Trophoblast cell (in vitro differentiated cells and primary cell): ENCODE measurements around the gene TLR9.
A peak's percentile ranks its signal among the peaks of the same experiment; 100 is the strongest.

Source experiments
- DNase-seq, 2 donors: peaks; one replicate each; pipeline ENCODE4 v3.0.0-alpha.2; 2016
- H2AFZ ChIP-seq: 2 replicates; pipeline ENCODE4 v1.6.1; 2013; ENCODE audit warnings: low read length, moderate library complexity, mild to moderate bottlenecking; ENCODE audit not compliant: insufficient read depth, poor library complexity
- H2AK5ac ChIP-seq: 2 replicates; pipeline ENCODE4 v1.6.1; 2013; ENCODE audit warnings: mild to moderate bottlenecking, low read length
- H2BK120ac ChIP-seq: 2 replicates; pipeline ENCODE4 v1.6.1; 2013; ENCODE audit warnings: low read length, mild to moderate bottlenecking, moderate library complexity; ENCODE audit not compliant: insufficient read depth, poor library complexity
- H2BK12ac ChIP-seq: 2 replicates; pipeline ENCODE4 v1.6.1; 2013; ENCODE audit warnings: mild to moderate bottlenecking, low read length, moderate library complexity
- H2BK5ac ChIP-seq: 2 replicates; pipeline ENCODE4 v1.6.1; 2013; ENCODE audit warnings: low read length, low read depth, moderate library complexity, mild to moderate bottlenecking; ENCODE audit not compliant: poor library complexity
- H3K14ac ChIP-seq: 2 replicates; pipeline ENCODE4 v1.6.1; 2013; ENCODE audit warnings: mild to moderate bottlenecking, low read length
- H3K18ac ChIP-seq: 2 replicates; pipeline ENCODE4 v1.6.1; 2013; ENCODE audit warnings: mild to moderate bottlenecking, low read length
- H3K23ac ChIP-seq: 2 replicates; pipeline ENCODE4 v1.6.1; 2013; ENCODE audit warnings: low read length
- H3K27ac ChIP-seq: 2 replicates; pipeline ENCODE4 v1.5.1; 2013; ENCODE audit warnings: low read depth, mild to moderate bottlenecking, inconsistent platforms, low read length, moderate library complexity
- H3K27me3 ChIP-seq: 2 replicates; pipeline ENCODE4 v1.6.1; 2013; ENCODE audit warnings: inconsistent platforms, mild to moderate bottlenecking, low read length, moderate library complexity; ENCODE audit not compliant: insufficient read depth
- H3K36me3 ChIP-seq, 2 experiments: 1 replicate in 1 of 2; 2 replicates in 1 of 2; pipeline ENCODE4 v1.6.1; 2013; ENCODE audit warnings: low read length in 2 of 2, mild to moderate bottlenecking in 2 of 2, moderate library complexity in 1 of 2; ENCODE audit not compliant: insufficient read depth in 2 of 2, control insufficient read depth in 1 of 2
- H3K4ac ChIP-seq: 2 replicates; pipeline ENCODE4 v1.6.1; 2013; ENCODE audit warnings: low read depth, mild to moderate bottlenecking, low read length, moderate library complexity
- H3K4me1 ChIP-seq, 2 experiments: 1 replicate in 1 of 2; 2 replicates in 1 of 2; pipeline ENCODE4 v1.6.1; 2013; ENCODE audit warnings: low read length in 2 of 2, mild to moderate bottlenecking in 2 of 2, moderate library complexity in 1 of 2; ENCODE audit not compliant: insufficient read depth in 2 of 2, control insufficient read depth in 1 of 2
- H3K4me2 ChIP-seq: 2 replicates; pipeline ENCODE4 v1.6.1; 2013; ENCODE audit warnings: inconsistent platforms, mild to moderate bottlenecking, low read length, moderate library complexity
- H3K4me3 ChIP-seq: 2 replicates; pipeline ENCODE4 v1.5.1; 2013; ENCODE audit warnings: mild to moderate bottlenecking, low read depth, low read length, inconsistent platforms
- H3K79me1 ChIP-seq: one replicate; pipeline ENCODE4 v1.6.1; 2013; ENCODE audit warnings: low read length
- H3K79me2 ChIP-seq: 2 replicates; pipeline ENCODE4 v1.6.1; 2013; ENCODE audit warnings: low read length, mild to moderate bottlenecking; ENCODE audit not compliant: control insufficient read depth, insufficient read depth, poor library complexity
- H3K9ac ChIP-seq: 2 replicates; pipeline ENCODE4 v1.6.1; 2013; ENCODE audit warnings: mild to moderate bottlenecking, low read length
- H3K9me3 ChIP-seq: 2 replicates; pipeline ENCODE4 v1.6.1; 2013; ENCODE audit warnings: low read depth, mild to moderate bottlenecking, control low read depth, inconsistent platforms, low read length; ENCODE audit not compliant: insufficient read depth
- H4K12ac ChIP-seq: 2 replicates; pipeline ENCODE4 v1.6.1; 2013; ENCODE audit warnings: low read depth, mild to moderate bottlenecking, low read length, moderate library complexity
- H4K8ac ChIP-seq: 2 replicates; pipeline ENCODE4 v1.6.1; 2013; ENCODE audit warnings: low read depth, mild to moderate bottlenecking, low read length, moderate library complexity
- H4K91ac ChIP-seq: one replicate; pipeline ENCODE4 v1.6.1; 2013; ENCODE audit warnings: low read depth, mild to moderate bottlenecking, low read length, moderate library complexity
- WGBS: extraction: QIAGEN DNeasy Blood & Tissue Kit; methylation state at CpG from one replicate; pipeline ENCODE4 v1.1.7; 2013; ENCODE audit warnings: missing lambda C conversion rate; ENCODE audit not compliant: insufficient read length, insufficient coverage; ENCODE audit errors: extremely low coverage; 5-methylcytosine and 5-hydroxymethylcytosine counted together

TLR9 gene

DNA sequence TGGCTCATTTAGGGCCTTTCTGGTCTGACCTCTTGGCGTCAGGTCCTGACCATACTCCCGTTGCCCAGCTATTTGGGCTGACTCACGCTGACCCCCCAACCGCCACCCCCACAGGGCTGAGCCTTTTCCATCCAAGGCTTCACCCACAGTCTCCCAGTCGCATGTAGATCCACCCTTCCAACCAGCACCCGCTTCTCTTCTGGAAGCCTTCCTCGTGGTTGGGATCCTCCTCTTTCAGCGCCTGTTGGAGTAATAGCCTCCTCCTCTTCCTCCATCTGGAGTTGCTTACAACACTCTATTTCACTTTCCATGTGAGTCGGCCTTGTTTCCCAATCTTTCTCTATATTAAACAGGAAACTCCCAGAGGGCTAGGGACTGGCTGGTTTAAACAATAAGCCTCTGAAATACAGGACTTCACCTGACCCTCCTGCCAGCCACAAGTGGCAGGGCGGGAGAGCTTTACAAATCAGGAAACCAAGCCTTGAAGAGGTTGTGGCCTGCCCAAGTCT, 29.6 kb downstream of the TLR9 start:
- no peak overlapping the region for H3K18ac ChIP-seq
- no peak overlapping the region for H4K91ac ChIP-seq
- no peak overlapping the region for H2AK5ac ChIP-seq
- peaks cover 7% of the 10 kb centered on the region for H3K79me2 ChIP-seq
- H3K4ac ChIP-seq = no peak overlapping the region
- no peak overlapping the region for H3K14ac ChIP-seq
- DNase-seq = peak in 1 of 2 donors; percentile 45
- peaks cover 11% of the 10 kb centered on the region for H3K79me1 ChIP-seq
- no peaks in the 10 kb centered on the region for H3K27me3 ChIP-seq
- no peak overlapping the region for H2BK5ac ChIP-seq
- H3K9me3 ChIP-seq = no peaks in the 10 kb centered on the region
- H3K27ac ChIP-seq = no peak overlapping the region
- H2BK12ac ChIP-seq = no peak overlapping the region
- H2BK120ac ChIP-seq = no peak overlapping the region
- WGBS = no CpG with 5 or more reads among the region's 10 CpGs
- no peak overlapping the region for H4K12ac ChIP-seq
- H3K23ac ChIP-seq = no peak overlapping the region
- peaks cover 4 to 6% of the 10 kb centered on the region in 2 experiments for H3K36me3 ChIP-seq
- H3K9ac ChIP-seq = no peak overlapping the region
- H4K8ac ChIP-seq = no peak overlapping the region
- peaks cover 11 to 14% of the 10 kb centered on the region in 2 experiments for H3K4me1 ChIP-seq
- no peak overlapping the region for H3K4me3 ChIP-seq
- no peak overlapping the region for H3K4me2 ChIP-seq
- no peak overlapping the region for H2AFZ ChIP-seq

DNA sequence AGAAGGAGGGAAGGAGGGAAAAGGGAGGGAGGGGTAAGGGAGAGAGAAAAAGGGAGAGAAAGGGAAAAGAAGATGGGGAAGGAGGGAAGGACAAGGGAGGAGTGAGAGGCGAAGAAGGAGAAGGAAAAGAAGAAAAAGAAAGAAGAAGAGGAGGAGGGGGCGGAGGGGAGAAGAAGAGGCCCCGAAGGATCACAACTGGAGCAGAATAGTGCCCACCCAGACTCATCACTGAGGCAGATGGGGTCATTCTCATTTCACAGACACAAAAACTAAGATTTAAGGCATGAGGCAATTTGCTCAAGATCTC, 30.2 kb downstream of the TLR9 start:
- Histone ChIP-seq H3K4ac (no peak overlapping the region), H3K9me3 (no peaks in the 10 kb centered on the region), H3K4me2 (no peak overlapping the region), H3K18ac (no peak overlapping the region), H2BK120ac (no peak overlapping the region), H2BK12ac (no peak overlapping the region), H4K91ac (no peak overlapping the region), H3K79me2 (peaks cover 7% of the 10 kb centered on the region), H3K14ac (no peak overlapping the region), H2BK5ac (no peak overlapping the region), H3K79me1 (peaks cover 11% of the 10 kb centered on the region), H3K36me3 (peaks cover 4% of the 10 kb centered on the region in 2 experiments), H2AFZ (no peak overlapping the region), H3K4me1 (peaks cover 11 to 16% of the 10 kb centered on the region in 2 experiments), H4K12ac (no peak overlapping the region), H3K27me3 (no peaks in the 10 kb centered on the region), H4K8ac (no peak overlapping the region), H2AK5ac (no peak overlapping the region), H3K4me3 (no peak overlapping the region), H3K9ac (no peak overlapping the region), H3K23ac (no peak overlapping the region), H3K27ac (no peak overlapping the region)
- WGBS = 95% methylated on average over 2 of the region's 3 CpGs
- DNase-seq = no peak

DNA sequence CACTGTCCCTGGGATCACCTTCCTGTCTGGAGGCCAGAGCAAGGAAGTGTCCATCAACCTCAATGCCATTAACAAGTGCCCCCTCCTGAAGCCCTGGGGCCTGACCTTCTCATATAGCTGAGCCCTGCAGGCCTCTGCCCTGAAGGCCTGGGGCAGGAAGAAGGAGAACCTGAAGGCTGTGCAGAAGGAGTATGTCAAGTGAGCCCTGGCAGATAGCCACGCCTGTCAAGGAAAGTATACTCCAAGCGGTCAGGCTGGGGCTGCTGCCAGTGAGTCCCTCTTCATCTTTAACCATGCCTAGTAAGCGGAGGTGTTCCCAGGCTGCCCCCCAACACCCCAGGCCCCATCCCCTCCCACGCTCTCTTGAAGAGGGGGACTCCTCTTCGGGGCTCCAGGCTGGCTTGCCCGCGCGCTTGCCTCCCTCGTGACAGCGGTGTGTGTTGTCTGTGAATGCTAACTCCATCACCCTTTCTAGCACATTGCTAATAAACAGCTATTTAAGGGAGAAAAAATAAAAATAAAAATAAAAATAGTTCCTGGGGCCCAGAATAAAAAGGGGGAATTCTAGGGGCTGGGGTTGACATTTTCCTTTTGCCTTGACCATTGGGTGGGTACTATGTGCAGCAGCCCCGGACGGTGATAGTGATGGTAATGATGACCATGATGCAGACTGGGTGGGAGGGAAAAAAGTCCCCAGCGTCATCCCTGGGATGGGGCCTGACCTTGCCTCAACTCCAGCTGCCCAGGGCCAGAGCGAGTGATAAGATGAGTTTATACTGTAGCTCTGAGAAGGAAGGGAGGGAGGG, 30.8 kb downstream of the TLR9 start:
- no peak overlapping the region for H3K9ac ChIP-seq
- H3K14ac ChIP-seq = no peak overlapping the region
- no peak overlapping the region for H3K4me2 ChIP-seq
- DNase-seq = no peak
- no peak overlapping the region for H2BK5ac ChIP-seq
- H3K4ac ChIP-seq = no peak overlapping the region
- H3K27me3 ChIP-seq = no peaks in the 10 kb centered on the region
- WGBS = no CpG with 5 or more reads among the region's 14 CpGs
- no peak overlapping the region for H2AFZ ChIP-seq
- no peak overlapping the region for H4K91ac ChIP-seq
- H3K9me3 ChIP-seq = no peaks in the 10 kb centered on the region
- H3K4me1 ChIP-seq = peaks cover 11 to 16% of the 10 kb centered on the region in 2 experiments
- no peak overlapping the region for H4K12ac ChIP-seq
- H2AK5ac ChIP-seq = no peak overlapping the region
- peaks cover 11% of the 10 kb centered on the region for H3K79me1 ChIP-seq
- no peak overlapping the region for H3K18ac ChIP-seq
- peaks cover 4% of the 10 kb centered on the region in 2 experiments for H3K36me3 ChIP-seq
- H2BK12ac ChIP-seq = no peak overlapping the region
- no peak overlapping the region for H2BK120ac ChIP-seq
- H4K8ac ChIP-seq = no peak overlapping the region
- H3K79me2 ChIP-seq = peaks cover 7% of the 10 kb centered on the region
- H3K4me3 ChIP-seq = no peak overlapping the region
- no peak overlapping the region for H3K27ac ChIP-seq
- no peak overlapping the region for H3K23ac ChIP-seq

DNA sequence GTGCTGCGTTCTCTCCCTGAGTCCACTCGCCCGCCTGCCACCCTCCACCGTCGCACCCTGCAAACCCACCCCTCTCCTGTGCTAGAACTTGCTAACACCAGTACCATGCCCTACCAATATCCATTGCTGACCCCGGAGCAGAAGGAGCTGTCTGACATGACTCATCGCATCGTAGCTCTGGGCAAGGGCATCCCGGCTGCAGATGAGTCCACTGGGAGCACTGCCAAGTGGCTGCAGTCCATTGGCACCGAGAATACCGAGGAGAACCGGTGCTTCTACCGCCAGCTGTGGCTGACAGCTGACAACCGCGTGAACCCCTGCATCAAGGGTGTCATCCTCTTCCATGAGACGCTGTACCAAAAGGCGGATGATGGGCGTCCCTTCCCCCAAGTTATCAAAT, 32.4 kb downstream of the TLR9 start:
- peaks cover 9 to 10% of the 10 kb centered on the region in 2 experiments for H3K4me1 ChIP-seq
- H2AFZ ChIP-seq = no peak overlapping the region
- no peaks in the 10 kb centered on the region for H3K27me3 ChIP-seq
- H3K36me3 ChIP-seq = no peaks in the 10 kb centered on the region
- WGBS = no CpG with 5 or more reads among the region's 18 CpGs
- peaks cover 5% of the 10 kb centered on the region for H3K79me1 ChIP-seq
- H2BK5ac ChIP-seq = no peak overlapping the region
- no peak overlapping the region for H2BK12ac ChIP-seq
- H4K91ac ChIP-seq = no peak overlapping the region
- no peak overlapping the region for H3K27ac ChIP-seq
- H3K18ac ChIP-seq = no peak overlapping the region
- no peak overlapping the region for H3K9ac ChIP-seq
- no peaks in the 10 kb centered on the region for H3K9me3 ChIP-seq
- no peak overlapping the region for H4K8ac ChIP-seq
- H2AK5ac ChIP-seq = no peak overlapping the region
- no peak overlapping the region for H2BK120ac ChIP-seq
- H3K79me2 ChIP-seq = peaks cover 1% of the 10 kb centered on the region
- DNase-seq = no peak
- no peak overlapping the region for H3K23ac ChIP-seq
- no peak overlapping the region for H3K4me3 ChIP-seq
- H4K12ac ChIP-seq = no peak overlapping the region
- H3K4me2 ChIP-seq = no peak overlapping the region
- H3K14ac ChIP-seq = no peak overlapping the region
- no peak overlapping the region for H3K4ac ChIP-seq
